HuH-7.5 (cell line): Measurements from ENCODE around the gene RAB14.

Experiments
- DNase-seq: peaks from one replicate; pipeline ENCODE4 v3.0.0; 2011; ENCODE audit warnings: low spot score

RAB14 gene

DNA sequence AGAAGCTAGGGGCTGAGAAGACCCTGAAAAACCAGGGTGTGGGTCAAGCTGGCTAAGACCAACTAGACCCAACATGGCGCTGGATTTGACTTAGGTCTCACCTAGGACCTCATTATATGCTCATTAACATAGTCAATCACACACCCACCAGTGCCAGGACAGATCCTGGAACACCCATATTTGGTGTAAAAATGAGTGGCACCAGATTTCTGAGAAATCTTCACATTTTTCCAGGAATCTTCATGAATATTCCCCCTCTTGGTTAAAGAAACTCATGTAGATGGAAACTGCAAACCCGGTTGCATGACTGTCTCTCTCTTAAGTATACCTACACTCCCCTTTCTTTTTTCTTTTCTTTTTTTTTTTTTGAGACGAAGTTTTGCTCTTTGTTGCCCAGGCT lies 17.9 kb upstream of the RAB14 start:
- DNase-seq: no peak

DNA sequence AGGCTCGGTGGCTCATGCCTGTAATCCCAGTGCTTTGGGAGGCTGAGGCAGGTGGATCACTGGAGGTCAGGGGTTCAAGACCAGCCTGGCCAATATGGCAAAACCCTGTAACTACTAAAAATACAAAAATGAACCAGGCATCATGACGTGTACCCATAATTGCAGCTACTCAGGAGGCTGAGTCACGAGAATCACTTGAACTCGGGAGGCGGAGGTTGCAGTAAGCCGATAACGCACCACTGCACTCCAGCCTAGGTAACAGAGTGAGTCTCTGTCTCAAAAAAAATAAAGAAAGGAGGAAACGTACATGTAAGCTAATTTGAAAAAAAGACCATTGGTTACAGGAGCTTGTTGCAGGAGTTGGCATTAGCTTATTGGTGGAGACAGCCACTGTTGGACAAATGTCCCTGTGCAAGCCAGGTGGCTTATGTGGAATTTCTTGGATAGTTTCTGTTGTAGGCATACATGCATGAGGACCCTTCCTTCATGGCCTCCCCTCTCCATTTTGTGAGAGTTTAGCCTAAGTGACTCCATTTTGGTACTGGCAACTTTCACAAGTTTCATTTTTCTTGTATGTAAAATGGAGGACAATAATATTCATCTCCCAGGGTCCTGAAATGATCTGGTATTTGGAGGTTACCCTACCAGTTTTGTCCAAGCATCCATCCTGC lies 16.8 kb upstream of the RAB14 start:
- DNase-seq: no peak

DNA sequence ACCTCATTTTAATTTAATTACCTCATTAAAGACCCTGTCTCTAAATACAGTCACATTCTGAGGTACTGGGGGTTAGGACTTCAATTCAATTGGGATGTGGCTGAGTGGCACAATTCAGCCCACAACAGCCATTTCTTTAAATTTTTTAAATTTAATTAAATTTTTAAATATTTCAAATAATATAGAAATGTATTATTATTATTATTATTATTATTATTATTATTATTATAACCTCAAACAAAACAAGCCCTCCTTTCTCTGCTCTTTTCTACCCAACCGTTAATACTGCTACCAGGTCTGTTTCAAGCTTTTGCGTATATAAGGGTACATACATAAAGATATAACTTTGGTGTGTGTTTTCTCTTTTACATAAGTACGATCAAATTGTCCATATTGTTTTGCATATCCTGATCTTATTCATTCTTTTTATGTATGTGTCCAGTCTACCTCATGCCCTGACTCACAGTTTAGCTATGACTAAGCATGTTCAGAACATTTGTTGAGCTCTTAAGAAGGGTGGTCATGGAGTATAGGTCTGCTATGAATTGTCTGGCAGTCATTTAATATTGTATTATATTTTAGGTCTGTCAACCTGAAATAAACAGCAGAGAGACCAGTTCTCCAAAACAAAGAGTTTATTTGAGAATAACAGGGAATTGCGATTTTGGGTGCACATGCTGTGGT lies 16.1 kb upstream of the RAB14 start:
- no peak for DNase-seq

DNA sequence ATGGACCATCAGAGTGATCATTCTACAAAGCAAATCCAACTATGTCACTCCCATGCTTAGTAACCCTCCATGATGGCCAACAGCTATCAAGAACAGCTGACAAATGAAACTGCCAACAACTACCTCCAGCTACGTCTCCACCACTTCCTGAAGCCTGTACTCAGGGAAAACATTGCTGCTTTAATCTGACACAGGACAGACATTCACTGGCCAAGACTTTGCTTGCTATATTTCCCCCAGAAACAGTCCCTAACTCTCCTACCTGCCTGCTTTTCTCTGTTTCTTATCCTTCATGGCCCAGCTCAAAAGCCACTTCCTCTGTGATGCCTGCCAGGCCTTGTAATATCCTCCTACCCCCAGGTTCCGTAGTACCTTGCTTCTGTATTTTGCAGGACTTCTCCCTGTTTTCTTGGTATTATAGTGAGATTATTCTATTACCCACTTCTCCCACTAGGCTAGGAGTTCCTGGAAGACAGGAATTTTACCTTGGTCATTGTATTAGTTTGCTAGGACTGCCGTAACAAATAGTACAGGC lies 14.7 kb upstream of the RAB14 start:
- DNase-seq: no peak

GRCh38 chr9:121214005-121214404 lies 12.3 kb upstream of the RAB14 start:
- no peak for DNase-seq

DNA sequence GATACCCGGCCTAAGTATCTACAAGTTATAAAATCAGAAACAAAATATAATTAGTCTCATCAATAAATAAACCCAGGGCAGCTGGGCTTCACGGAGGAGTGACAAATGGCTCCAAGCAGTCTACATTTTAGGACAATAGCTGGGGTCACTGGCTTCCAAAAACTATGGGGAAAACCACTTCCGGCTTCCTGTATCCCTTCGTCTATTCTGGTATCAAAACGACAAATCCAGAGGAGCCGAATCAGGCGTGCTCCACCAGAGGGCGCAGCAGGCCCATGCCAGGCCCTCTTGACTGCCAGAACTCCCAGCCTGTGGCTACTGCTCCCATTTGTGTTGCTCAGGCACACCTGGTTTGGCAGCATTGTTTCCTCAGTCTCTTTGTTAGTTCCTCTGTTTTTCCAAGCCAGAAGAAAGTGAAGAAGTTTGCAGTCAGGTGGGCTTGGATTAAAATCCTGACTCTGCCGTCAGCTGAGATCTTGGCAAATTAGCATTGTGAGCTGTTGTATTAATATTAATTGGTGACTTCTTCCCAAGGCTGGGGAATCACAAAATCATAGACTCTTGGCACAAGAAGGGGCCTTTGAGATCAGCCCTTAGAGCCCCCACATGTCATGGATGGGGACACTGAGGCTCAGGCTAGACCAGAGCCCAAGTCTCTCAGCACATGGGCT lies 11.6 kb upstream of the RAB14 start:
- DNase-seq: peak; percentile 76

DNA sequence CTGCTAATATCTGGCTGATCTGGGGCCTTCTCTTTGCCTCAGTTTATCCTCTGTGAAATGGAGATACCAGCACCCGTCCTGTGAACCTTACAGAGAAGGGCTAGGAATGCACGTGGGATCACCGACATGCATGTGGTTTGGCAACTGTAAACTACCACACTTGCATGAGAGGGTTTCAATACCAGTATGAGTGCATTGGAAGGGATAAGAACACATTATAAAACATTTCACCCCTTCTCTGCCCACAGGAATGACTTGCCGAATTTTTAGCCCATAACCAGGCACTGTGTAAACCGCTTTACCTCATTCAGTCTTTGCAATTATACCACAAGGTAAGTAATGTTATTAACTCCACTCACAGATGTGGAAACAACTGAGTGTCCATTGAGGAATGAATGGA lies 8.9 kb upstream of the RAB14 start:
- no peak for DNase-seq

DNA sequence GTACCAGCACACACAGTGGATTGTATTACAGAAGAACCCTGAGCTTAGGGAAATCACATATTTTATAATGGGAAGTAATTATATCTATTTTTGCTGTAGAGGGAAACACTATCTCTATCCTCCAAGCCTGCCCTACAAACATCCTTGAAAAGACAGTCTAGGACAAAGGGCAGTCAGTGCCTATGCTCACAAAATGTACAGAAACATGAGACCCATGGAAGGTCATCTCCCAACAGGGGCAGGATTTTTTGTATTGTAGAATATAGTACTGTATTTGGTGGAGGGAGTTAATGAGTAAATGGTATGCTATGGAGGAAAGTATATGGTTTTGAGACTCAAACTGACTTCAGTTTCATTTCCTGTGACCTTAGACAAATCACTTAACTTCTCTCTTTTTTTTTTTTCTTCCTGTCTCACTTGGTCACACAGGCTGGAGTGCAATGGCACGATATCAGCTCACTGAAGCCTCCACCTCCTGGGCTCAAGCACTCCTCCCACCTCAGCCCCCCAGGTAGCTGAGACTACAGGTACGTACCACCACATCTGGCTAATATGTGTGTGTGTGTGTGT lies 5.8 kb upstream of the RAB14 start:
- DNase-seq: no peak

DNA sequence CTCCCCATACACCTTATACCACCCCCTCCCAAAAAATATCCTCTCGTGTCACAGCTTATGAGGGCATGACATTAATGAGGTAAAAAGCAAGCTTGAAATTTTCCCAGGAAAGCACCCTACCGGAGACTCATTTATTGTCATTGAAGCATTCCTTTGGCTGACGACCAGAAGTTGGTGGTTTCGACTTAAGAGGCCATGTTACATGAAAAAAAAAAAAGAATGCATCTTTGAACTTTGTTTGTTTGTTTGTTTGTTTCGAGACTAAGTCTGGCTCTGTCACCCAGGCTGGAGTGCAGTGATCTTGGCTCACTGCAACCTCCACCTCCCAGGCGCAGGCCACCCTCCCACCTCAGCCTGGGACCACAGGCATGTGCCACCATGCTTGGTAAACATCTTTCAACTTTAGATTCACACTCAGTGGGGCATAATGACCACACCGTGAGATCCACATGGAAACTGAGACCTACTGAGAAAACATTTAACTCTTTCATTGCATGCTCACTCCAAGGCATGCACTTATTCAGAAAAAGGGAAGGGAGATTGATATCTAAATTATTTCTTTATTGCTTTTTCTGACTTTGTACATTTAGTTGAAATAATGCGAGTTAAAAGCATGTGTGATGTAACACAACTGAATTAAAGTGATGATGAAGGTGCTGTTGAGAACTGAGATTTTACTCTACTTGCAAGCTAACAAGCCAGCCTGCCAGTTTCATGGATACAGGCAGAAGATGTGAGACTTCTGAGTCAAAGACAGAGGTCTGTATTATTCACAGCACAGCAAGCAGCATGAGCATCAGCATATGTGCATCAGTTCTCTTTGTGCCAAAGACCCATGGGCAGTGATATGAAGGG lies 5.1 kb upstream of the RAB14 start:
- no peak for DNase-seq

- DNase-seq: no peak
Observed at GRCh38 chr9:121204611-121205010, 2.9 kb upstream of the RAB14 start.

- DNase-seq: peak; percentile 49
Observed at GRCh38 chr9:121204121-121204520, 2.5 kb upstream of the RAB14 start.

DNA sequence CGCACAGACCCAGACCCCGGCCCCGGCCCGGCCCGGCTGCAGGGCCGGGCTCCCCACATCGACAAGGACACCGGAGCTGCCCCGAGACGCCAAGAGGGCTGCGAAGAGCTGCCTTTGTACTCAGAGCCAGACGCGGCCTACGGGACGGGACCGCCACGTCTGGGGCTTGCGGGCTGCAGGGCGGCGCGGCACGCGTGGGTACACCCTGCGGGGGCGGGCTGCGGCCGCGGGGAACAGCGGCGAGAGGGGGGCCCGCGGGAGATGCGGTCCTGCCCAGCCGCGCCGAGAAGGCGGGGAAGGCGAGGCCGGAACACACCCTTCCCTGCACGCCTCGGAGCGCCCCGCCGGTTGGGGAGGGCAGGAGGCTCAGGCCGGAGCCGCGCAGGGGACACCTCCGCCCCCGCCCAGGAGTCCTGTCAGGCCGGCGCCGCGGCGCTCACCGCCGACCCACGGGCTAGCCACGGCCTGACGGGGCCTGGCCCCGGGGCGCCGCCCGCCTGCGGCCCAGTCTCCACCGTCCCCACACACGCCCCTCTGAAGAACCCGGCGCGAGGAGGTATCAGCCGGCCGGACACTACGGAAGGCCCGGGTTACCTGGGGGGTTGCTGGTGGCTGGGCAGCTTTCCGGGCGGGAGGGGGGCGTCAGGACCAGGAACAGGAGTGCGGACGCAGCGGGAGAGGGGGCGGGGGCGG lies 478 bp downstream of the RAB14 start:
- DNase-seq: no peak

- DNase-seq: no peak
Observed at GRCh38 chr9:121200356-121200755, 1.3 kb downstream of the RAB14 start.

- no peak for DNase-seq
Observed at GRCh38 chr9:121199921-121200320, 1.7 kb downstream of the RAB14 start.

DNA sequence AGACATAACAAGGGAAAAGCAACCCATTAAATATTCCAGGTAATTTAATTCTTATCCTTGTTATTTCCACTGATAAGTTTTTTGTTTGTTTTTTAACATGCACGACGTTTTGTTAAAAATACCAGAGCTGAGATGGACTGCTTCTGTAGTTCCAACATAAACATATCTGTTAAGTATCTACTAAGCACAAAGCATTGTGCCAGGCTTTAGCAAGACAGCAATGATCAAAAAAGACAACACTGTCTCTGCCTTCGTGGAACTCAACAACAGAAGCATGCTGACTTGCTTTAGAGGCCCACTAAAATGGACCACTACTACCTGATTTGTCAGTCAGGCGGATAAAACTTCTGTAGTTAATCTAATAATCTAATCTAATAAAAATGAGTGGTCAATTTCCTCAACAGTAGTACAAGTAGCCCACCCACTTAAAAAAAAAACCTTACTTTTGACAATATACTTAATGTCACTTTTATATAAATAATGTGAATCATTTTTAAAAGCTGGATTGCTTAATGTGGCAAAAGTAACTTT lies 3.1 kb downstream of the RAB14 start:
- DNase-seq: no peak

DNA sequence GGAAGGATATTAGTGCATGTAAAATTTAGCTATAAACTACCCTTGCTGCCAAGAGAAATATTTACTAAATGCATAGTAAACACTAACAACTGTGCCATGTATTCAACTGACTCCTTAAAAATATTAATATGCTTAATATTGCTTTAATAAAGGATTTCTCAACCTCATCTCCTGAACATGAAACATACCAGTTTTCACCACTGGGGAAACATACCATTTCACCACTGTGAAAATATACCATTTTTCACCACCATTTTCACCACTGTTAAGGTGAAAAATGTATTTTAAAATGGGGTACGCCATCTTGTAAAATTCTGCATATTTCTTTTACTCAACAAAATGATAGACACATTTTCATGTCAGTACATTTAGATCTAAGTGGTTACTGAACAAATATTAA lies 4.5 kb downstream of the RAB14 start:
- no peak for DNase-seq

GRCh38 chr9:121196389-121196788 lies 5.3 kb downstream of the RAB14 start:
- DNase-seq: no peak

DNA sequence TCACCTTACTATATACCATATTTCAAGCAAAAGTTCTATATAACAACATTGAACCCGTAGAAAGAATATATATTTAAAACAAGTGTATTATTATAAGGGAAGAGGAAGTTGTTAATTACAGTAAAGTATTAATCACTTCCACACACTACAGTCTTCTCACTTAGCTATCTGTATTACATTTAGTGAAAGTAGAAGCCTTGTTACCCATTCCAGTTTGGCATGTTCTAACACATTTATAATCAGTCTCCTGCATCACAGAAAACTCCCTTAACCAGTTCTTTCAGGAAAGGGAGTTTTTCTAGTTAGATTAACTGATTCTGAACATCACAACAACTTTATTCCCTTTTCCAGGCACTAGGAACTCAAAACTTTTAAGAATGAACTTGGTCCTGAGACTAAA lies 6.9 kb downstream of the RAB14 start:
- no peak for DNase-seq

DNA sequence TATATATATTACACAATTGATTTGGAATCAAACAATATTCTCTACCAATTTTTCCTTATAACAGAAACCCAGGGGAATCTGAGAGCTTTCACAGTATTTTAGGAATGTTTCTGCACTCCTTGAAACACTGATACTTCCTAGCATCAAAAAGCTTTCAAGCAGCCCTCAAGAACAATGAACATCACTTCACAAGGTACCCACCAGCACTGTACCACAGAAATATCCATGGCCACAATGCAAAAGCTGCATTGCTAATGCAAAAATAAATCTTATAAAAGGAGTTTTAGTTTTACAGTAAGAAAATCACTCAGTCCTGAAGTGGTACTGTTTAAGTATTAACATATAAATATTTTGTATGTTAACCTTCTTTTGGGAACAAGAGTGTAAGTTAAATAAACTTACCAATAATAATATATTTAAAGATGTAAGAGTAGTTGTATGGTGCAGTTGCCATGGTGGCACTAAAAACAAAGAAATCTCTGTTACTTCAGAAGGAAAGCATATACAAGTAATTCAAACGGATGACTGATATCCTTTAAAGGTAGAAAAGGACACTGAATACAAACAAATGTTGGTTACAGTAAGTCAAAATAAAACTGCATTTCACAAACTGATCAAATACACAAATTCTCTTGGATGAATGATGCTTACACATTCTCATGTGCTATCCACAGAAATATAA lies 8.6 kb downstream of the RAB14 start:
- DNase-seq: no peak

DNA sequence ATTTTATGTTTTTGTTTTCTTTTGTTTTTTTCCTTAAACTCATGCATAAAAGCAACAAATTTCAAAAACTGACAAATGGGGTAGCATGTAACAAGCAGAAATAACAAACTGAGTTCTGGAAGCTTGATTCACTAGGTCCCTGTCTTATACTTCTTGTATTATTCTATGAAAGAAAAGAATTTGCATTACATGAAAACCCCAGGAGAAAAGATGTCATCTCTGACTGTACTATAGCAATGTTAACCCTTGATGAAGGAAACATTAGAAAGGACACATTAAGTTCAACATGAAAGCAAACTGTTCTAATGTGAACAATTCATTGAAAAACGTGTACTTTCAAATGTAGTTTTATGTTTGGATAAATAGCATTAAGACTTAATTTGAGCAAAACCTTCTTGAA lies 9.2 kb downstream of the RAB14 start:
- DNase-seq: no peak
